ENCODE measurements around the gene IL1RAP.
"Not testable (repeated sequence)": the region's sequence is repeated elsewhere in the genome, so short reads cannot be mapped to it uniquely, and the experiment has no call there.

Gene IL1RAP

DNA sequence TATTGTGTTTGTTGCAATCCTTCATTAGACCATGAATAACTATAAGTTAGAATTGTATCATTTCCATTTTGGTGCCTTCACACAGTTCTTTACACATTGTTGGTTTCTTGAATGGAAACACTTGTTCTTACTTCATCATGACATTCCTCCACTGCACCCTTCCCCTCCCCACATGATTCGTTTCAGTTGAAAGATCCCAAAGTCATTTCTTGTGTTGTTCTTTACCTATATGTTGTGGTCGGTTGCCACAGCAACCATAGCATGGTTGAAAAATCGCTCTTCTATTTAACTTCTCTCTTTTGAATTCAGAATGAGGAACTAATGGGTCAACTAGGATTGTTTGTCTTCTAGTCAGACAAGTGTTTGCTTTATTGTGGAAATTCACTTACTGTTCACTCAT is 103.3 kb downstream of the IL1RAP start:
- no peak for DNase-seq

DNA sequence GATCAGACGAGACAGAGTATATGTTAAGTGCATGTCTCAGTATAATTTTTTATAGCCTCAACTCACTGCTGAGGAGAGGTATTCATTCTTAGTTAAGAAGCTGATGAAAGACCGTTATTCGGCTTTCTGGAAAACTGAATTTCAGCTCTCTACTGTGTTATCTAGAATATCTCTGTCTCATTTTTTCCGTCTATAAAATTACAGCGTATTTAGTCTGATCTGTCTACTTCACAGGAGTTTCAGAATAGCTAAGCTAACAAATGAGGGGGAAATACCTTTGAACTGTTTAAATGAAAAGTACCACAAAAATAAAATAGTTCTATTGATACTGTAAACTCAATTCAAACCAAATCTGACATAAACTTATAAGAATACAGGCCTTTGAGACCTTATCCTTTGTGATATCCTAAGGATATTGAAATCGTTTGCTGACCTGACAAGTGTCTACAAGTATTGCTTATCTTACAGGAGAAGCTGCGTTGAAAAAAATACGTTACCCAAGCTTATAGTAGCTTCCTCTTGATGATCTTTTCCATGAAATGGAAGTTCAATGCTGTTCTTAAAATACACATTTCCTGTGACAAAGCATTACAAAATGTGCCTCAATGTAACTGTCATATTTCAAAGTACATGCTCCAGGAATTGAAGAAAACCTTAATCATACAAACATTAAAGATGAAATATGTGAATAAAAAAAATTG is 104.6 kb downstream of the IL1RAP start:
- DNase-seq, result no peak

DNA sequence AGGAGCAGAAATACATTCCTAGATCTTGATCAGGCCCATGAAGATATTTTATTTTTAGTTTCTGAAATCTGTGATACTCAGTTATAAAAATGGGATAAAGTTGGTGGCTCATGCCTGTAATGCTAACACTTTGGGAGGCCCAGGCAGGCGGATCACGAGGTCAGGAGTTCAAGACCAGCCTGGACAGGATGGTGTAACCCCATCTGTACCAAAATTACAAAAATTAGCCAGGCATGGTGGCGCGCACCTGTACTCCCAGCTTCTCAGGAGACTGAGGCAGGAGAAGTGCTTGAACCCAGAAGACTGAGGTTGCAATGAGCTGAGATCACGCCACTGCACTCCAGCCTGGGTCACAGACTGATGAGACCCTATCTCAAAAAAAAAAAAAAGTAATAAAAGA is 105.5 kb downstream of the IL1RAP start:
- DNase-seq, result no peak

DNA sequence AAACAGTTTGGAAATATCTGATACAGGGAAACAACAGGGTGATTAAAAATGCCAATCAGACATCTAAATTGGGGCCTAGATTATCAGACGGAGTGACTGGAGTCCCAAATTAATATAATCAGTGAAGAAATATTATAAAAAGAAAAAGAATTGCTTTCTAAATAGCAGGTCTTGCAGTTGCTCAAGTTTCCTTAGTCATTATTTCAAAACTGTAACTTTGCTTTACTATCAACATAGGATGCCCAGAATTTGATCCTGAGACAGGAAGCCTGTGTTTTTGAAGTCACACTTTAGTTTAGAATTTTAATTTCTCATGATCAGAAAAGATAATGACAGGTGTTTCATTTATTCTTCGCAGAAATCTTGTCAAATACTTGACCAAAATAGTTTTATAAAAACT is 105.9 kb downstream of the IL1RAP start:
- no peak for DNase-seq

DNA sequence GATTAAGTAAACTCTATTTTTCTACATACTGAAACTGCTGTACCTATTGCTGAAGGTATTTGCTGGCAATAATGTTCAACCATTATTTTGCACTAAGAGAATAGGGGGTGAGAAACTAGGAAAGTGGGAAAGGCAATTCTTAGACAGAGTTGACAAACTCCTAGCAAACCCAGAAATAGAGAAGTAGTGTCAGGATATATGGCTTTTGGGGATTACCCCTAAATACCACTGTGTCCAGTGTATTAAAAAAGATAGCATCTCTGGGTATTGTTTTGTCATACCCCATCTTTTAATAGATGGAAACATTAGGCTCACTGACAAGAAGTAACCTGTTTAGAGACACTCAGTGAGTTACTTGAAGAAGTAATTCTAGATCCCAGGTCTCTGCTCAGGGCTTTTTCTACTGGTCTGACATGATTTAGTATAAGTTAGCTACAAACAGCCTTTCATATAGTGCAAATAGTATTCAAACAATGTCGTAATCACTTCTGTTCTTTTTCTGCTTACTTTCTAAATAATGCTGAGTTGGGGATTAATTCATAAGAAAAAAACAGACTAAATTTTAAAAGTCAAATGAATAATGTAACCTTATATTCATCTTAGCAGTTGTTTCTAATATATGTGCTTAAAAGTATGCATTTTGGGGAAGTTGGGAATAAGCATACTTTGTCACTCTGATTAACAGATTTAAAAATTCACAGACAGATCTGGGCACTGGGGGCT is 107.2 kb downstream of the IL1RAP start:
- DNase-seq, result no peak

DNA sequence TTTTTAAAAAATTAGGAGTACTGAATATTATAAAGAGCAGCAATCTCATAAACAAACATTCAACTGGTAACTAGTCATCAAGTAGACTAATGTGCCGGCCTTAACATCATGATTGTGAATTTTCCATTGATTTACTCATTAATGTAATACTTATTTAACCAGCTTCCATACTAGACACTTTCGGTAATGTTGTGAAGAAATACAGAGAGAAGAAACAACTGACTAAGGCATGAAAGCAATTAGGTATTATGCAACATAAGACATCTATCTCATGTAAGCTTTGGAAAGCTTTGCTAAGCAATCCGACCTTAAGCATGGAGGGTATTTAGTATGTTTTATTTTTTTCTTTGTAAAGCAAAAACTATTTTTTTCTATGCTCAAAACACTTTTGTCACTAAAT is 108.0 kb downstream of the IL1RAP start:
- DNase-seq, result no peak

DNA sequence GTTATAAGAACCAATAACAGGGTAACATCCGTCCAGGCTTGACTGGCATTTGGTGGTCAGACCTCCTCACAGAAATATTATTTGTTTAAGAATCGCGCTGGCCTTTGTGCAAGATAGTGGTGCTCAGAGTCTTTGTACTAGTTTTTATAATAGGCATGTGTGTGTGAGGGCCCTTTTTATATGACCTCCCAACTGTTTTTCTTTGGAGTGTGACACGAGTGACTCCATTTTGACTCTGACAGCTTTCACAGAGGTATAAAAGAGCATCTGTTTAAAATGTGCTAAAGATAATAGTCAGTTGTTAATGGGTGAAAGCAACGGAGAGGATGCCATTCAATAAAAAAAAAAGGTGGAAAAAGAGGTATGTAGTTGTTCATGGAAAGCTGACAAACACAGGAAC is 110.4 kb downstream of the IL1RAP start:
- no peak for DNase-seq

DNA sequence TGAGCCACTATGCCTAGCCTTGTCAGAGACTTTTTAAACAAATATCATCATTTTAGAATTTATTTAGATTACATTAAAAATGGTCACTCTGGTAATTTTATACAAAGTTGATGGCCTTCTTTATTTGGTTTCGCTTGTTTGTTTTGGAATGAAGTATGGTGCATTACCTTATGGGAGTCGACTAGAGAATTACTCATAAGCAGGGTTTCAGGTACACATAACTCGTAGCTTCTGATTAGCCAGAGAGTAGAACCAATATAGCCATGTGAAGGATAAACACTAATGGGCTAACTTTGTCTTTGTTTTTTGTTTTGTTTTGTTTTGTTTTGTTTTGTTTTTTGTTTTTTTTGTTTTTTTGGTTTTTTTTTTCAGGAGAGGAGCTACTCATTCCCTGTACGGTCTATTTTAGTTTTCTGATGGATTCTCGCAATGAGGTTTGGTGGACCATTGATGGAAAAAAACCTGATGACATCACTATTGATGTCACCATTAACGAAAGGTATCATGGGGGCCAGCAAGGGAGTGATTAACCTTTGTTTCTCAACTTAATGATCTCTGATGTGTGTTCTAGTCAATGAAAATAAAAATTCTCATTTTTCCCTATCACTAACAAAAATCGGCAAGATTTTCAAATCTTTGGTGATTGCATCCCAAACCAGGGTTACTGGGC is 113.2 kb downstream of the IL1RAP start:
- no peak for DNase-seq

DNA sequence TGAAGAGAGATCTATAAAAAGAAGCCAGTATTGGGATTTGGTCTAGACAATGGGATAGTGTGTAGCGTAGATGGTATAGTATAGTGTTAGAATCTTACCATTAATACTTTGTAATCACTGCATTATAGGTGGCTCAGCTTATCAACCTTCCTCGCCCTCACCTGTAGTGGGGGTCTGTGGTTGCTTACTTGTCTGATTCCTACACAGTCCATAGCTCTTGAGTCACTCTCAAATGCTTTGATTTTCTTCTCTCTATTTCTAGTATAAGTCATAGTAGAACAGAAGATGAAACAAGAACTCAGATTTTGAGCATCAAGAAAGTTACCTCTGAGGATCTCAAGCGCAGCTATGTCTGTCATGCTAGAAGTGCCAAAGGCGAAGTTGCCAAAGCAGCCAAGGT is 115.2 kb downstream of the IL1RAP start:
- no peak for DNase-seq

DNA sequence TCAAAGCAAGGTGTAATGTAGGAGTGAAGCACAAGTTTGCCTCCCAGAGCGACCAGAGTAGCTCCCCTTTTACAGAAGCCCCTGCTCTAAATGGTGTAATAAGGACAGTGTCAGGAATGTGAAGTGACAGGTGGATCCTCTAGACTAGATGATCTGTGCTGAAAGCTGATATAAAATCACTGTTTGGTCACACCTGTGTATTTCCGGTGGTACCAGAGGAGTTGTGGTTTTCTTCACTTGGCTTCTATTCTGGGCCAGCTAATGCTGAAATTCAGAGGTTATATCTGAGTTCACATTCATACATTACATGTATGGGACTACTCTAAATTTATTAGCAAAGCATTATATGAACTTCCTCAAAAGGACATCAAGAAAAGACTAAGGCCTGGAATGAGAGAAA is 117.4 kb downstream of the IL1RAP start:
- DNase-seq, result no peak

DNA sequence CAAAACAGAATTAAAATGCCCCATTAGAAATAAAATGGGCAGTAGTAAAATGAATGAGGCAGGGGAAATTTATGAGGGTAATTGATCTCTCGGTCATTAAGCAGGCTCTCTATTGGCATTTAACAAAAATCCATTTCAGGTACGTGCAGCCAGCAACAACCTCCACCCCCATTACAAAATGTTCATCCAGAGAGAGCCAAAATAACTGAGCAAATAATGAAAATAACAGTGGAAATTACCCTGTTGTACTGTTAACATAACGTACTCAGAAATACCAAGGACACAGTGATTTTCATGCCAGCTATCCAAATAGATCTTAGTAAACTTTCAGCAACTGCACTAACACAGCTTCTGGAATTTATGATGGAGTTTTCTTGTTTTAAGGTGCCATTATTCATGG is 127.7 kb downstream of the IL1RAP start:
- no peak for DNase-seq

DNA sequence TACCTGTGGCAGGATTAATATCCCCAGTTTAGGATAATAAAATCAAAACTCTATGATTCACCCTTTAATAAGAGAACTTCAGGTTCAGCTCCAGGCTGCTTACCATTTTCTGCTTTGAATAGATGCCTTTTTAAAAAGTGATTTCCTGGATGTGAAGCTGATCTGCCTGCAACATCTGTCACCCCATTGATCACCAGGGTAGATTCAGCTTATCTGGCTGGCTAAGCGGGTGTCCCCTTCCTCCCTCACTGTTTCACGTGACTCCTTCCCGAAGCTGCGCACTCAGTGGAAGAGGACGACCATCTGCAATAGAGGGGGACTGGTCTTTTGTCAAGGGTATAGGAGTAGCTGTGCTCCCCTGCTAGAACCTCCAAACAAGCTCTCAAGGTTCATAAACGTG is 128.1 kb downstream of the IL1RAP start:
- no peak for DNase-seq

DNA sequence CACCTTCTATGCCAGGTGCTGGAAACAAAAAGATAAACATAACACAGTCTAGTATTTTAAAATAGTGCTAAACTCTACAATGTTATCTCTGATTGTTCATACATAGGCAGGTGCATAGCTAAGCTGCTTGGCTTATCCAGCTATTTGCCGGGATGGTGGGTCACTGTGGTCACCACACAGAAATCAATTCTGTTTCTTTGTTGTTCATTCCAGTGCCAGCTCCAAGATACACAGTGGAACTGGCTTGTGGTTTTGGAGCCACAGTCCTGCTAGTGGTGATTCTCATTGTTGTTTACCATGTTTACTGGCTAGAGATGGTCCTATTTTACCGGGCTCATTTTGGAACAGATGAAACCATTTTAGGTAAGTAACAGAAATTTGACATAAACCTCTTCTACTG is 130.2 kb downstream of the IL1RAP start:
- DNase-seq, result no peak

DNA sequence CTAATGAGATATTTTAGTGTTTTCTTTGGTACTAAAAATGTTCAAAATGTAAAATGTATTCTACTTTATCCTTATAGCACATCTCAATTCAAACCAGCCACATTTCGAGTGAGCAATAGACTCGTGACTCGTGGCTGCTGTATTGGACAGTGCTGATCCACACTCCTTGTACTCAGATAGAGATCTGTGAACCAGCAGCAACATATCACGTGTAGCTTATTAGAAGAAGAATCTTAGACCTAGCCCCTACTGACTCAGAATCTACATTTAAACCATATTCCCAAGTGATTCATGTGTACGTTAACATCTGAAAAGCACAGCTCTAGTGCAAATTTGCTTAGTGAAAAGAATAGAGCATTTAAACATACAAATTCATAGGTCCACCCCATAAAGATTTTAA is 130.9 kb downstream of the IL1RAP start:
- no peak for DNase-seq

DNA sequence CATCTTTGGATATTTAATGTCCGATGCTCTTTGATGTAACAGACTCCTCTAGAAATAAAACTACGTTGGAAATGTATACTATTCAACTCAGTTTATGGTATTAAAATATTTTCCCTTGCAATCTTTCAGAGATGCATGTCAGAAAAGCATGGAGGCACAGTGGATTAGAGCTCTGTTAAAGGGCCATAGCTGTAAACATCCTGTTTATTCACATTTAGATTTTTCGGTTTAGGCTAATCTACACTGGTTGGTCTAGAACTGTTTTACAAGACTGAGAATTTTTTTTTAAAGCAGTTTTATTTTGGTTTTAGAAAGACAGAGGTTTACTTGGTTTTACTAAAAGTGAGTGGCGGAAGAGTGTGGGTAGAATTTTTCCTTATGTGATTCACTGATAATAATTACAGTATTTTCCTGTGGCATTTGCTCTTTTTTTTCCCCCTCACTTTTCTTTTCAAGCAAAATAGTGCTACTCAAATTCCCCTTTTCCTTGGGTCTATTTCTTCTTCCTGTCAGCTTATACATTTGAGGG is 132.1 kb downstream of the IL1RAP start:
- no peak for DNase-seq

DNA sequence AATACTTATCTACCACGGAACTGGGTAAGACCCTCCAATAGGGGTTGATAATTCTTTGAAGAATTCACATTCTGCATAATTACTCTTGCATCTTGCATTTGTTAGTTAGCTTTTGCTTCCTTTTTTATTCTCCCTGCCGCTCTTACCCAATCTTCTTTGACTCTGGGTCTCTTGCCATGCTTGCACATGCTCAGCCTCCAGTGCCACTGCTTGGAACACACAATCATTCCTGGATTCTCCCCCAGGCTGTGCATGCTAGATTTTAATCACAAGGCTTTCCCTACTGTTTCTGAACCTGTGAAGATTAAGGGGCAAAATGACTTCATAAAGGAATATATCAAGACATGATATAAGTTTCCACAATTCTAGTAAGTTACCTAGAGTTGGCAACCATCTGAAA is 133.1 kb downstream of the IL1RAP start:
- no peak for DNase-seq

DNA sequence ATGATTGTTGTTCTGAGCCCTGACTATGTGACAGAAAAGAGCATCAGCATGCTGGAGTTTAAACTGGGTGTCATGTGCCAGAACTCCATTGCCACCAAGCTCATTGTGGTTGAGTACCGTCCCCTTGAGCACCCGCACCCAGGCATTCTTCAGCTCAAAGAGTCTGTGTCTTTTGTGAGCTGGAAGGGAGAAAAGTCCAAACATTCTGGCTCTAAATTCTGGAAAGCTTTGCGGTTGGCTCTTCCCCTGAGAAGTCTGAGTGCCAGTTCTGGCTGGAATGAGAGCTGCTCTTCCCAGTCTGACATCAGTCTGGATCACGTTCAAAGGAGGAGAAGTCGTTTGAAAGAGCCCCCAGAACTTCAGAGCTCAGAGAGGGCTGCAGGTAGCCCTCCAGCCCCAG is 142.0 kb downstream of the IL1RAP start:
- DNase-seq, result no peak

DNA sequence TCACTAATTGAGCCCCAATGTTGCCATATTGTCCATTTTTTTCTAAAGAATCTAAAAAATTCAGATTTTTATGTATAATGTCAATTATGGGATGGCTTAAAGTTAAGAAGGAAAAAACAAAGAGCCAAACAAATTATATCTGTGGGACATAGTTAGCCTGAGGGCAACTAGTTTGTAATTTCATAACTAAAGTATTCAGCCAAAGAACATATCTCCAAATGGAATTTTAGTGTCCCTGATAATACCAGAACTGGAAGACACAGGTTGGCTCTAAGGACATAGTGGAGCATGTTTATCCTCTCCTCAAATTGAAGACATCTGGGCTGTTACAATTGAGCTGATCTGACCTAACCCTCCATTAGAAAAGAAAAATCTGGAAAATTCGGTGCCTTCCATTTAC is 144.2 kb downstream of the IL1RAP start:
- DNase-seq, result no peak

DNA sequence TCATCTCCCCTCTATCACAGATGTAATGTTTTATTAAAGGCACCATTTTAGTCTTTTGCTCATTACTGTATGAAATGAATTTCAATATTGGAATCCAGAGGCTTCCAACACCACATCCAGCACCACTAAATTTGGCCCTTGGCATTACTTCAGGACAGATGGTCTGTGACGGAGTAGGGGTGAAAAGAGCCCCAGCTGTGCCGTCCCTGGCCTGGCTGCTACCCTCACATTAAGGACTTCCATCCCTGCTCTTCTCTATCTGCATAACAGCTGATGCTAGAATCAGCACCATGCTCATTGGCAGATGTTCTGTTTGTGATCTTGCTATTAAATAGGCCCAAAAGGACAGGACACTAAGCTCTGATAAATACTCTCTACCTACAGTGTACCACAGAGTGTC is 152.9 kb downstream of the IL1RAP start:
- DNase-seq, result no peak

DNA sequence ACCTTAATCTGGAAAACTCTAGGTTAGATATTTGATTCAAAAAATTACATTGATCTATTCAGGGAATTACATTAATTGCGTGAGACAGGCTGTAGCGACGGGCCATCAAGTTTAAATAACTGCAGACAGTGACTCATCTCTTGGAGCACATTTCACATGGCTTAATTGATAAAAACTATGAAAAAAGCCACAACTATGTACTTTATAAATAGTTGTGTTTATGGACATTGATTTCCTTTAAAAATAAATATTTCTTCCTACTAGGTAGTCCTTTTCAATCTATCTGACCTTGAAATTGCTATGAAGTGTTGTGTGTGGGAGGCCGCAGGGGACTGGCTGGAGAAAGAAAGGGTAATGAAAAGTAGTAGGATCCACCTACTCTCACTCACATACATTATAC is 157.8 kb downstream of the IL1RAP start:
- no peak for DNase-seq

DNA sequence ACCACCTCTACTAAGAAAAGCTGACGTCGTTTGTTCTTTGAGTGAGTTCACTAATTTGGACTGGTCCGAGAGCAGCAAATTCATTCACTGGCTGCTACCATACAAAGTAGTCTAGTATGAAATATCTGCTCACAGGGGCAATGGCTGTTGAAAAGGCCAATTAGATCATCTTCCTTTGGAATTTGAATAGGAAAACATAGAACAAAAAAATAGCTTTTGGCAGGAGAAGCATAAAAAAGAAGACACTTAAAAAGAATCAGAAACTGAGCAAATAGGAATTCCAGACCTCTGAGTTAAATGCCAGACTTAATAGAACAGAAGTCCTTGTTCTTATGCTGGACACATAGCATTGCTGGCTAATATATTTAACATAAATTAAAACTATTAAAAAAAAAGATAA is 159.3 kb downstream of the IL1RAP start:
- no peak for DNase-seq

DNA sequence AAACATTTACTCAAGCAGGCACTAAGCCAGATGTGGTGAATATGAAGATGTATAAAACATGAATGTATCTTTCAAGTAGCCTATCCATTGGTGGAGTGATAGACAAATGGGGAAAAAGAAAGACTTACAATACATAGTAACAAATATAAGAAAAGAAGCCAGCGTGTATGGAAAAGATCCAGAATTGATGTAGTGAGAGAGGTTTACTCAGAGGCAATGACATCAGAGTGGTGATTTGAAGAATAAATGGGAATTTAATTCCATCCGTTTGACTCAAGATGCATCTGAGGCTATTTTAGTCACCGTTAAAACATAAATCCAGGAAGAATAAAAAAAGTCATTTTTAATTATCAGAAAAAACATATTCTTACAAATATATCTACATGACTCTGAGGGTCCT is 162.6 kb downstream of the IL1RAP start:
- DNase-seq, result no peak

DNA sequence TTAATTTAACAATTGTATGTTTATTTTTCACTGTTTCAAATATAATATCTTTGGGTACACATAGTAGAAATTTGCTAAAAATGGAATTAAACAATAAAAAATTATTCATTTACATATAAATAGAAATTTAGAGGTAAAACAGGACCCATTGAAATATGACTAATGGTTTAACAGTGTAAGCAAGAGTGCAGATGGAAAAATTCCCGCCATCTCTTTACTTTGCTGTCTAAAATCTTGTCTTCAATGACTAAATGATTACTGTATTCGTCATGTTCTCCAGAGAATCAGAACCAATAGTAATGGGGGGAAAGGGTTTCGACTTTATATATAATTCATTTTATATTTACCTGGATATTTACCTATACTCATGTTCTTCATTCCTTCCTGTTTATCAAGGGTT is 163.1 kb downstream of the IL1RAP start:
- DNase-seq, result no peak

DNA sequence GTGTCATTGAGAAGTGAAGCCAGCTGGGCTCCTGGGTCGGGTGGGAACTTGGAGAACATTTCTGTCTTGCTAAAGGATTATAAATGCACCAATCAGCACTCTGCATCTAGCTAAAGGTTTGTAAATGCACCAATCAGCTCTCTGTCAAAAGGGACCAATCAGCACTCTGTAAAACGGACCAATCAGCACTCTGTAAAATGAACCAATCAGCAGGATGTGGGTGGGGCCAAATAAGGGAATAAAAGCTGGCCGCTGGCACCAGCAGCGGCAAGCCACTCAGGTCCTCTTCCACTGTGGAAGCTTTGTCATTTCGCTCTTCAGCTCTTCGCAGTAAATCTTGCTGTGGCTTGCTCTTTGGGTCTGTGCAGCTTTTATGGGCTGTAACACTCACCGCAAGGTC is 164.0 kb downstream of the IL1RAP start:
- DNase-seq, result not testable (repeated sequence)
